K562 (cell line): Measurements from ENCODE around the gene RHOXF2B. TPM values are rescaled to one million over a fixed set of nuclear protein-coding genes. Genes with fewer than 3 reads are reported as not detected.

Experiments used
- ATAC-seq: fragments of 200-7000 bp; cut with Tn5 transposase; 3 replicates; pipeline ENCODE4 v1.9.1; 2020; ENCODE audit warnings: moderate library complexity
- BruUV-seq: library from RNA; stranded (reverse); fragments of 400-500 nt; replicated peaks from 2 replicates; lab custom pipeline; 2021; lab: Mats Ljungman, UMichigan
- CTCF ChIA-PET: fragments of 300-600 bp; formaldehyde crosslinking; extraction: SDS; loops from one replicate; lab custom pipeline; 2021; ENCODE audit warnings: low intra/inter-chr PET ratio; lab: Yijun Ruan, JAX
- POLR2A ChIA-PET: fragments of 300-600, 350-650 bp; sonication (Branson Sonifier 250); formaldehyde crosslinking; extraction: SDS; loops from one replicate; lab custom pipeline; 2021; ENCODE audit warnings: antibody characterized with exemption, inconsistent platforms; lab: Yijun Ruan, JAX
- DNase-seq, 4 experiments: peaks; one replicate each; pipeline versions ENCODE4 v3.0.0 to v3.0.0-alpha.2; 2011 to 2018; ENCODE audit warnings: low spot score in 3 of 4, mixed read lengths in 3 of 4; ENCODE audit errors: extremely low read depth in 1 of 4
- FAIRE-seq: peaks from 2 replicates; lab custom pipeline; 2011; peaks lifted over from hg19 to GRCh38; lab: Jason Lieb, UNC
- H2AFZ ChIP-seq: 2 replicates; pipeline ENCODE4 v1.6.0; 2011; ENCODE audit warnings: low read depth, low read length, control low read depth, inconsistent platforms
- H3K27ac ChIP-seq: fragments of 200-600 bp; 3 replicates; pipeline ENCODE4 v1.8.0; 2011; ENCODE audit warnings: low read depth, mild to moderate bottlenecking, control low read depth, inconsistent platforms, low read length, moderate library complexity, mixed read lengths; ENCODE audit errors: extremely low read depth
- H3K27me3 ChIP-seq, 2 experiments: fragments of 300-600 bp in 1 of 2; 2 replicates in 1 of 2; 3 replicates in 1 of 2; pipeline versions ENCODE4 v1.6.0 to v1.8.0; 2011; ENCODE audit warnings: inconsistent platforms in 2 of 2, low read length in 2 of 2, mild to moderate bottlenecking in 1 of 2, mixed read lengths in 1 of 2, moderate library complexity in 1 of 2; ENCODE audit not compliant: control insufficient read depth in 2 of 2, insufficient read depth in 2 of 2
- H3K36me3 ChIP-seq: fragments of 300-600 bp; 3 replicates; pipeline ENCODE4 v1.8.0; 2011; ENCODE audit warnings: mild to moderate bottlenecking, low read length, inconsistent platforms; ENCODE audit not compliant: control insufficient read depth, insufficient read depth
- H3K4me1 ChIP-seq, 2 experiments: fragments of 200-600 bp in 1 of 2; replicated peaks in 1 of 2; 2 replicates in 1 of 2; 3 replicates in 1 of 2; pipeline versions ENCODE4 v1.5.1 to v1.8.0; 2011; ENCODE audit warnings: inconsistent platforms in 2 of 2, low read length in 2 of 2, mild to moderate bottlenecking in 1 of 2, mixed read lengths in 1 of 2, moderate library complexity in 1 of 2; ENCODE audit not compliant: control insufficient read depth in 2 of 2, insufficient read depth in 2 of 2
- H3K4me2 ChIP-seq: 2 replicates; pipeline ENCODE4 v1.6.1; 2011; ENCODE audit warnings: low read length, control low read depth, inconsistent platforms, mixed read lengths; ENCODE audit not compliant: insufficient read depth
- H3K4me3 ChIP-seq: fragments of 200-600 bp; sonication (generic), shearing (Covaris generic); 2 replicates; pipeline ENCODE4 v1.5.1; 2016; ENCODE audit warnings: control low read depth, inconsistent platforms
- H3K79me2 ChIP-seq: fragments of 200-600 bp; 3 replicates; pipeline ENCODE4 v1.8.0; 2011; ENCODE audit warnings: low read length, inconsistent platforms; ENCODE audit not compliant: control insufficient read depth, insufficient read depth
- H3K9ac ChIP-seq, 2 experiments: 2 replicates each; pipeline versions ENCODE4 v1.6.0 to v1.6.1; 2011; ENCODE audit warnings: low read depth in 2 of 2, low read length in 2 of 2, control low read depth in 1 of 2, inconsistent platforms in 1 of 2, mild to moderate bottlenecking in 1 of 2, mixed read lengths in 1 of 2; ENCODE audit not compliant: insufficient read depth in 1 of 2
- H3K9me1 ChIP-seq: one replicate; pipeline ENCODE4 v1.6.0; 2011; ENCODE audit warnings: inconsistent platforms, mild to moderate bottlenecking, low read length, moderate library complexity; ENCODE audit not compliant: control insufficient read depth, insufficient read depth
- H3K9me3 ChIP-seq: replicated peaks from 2 replicates; pipeline ENCODE4 v1.5.1; 2011; ENCODE audit warnings: low read depth, low read length, inconsistent platforms; ENCODE audit not compliant: control insufficient read depth, insufficient read depth
- H4K20me1 ChIP-seq: replicated peaks from 2 replicates; pipeline ENCODE4 v1.6.1; 2011; ENCODE audit warnings: low read length, inconsistent platforms, mixed read lengths; ENCODE audit not compliant: control insufficient read depth, insufficient read depth
- CAMTA2 ChIP-seq: fragments of 250-450 bp; sonication (Bioruptor Pico); conservative IDR thresholded peaks from 2 replicates; pipeline ENCODE4 v1.5.1; 2022
- CREB3 ChIP-seq: fragments of 450-650 bp; conservative IDR thresholded peaks from 2 replicates; pipeline ENCODE4 v1.6.1; 2016; ENCODE audit warnings: missing genetic modification characterization, low read depth, mild to moderate bottlenecking, missing compliant biosample characterization, moderate library complexity
- FOXJ3 ChIP-seq: sonication (generic); formaldehyde crosslinking; IDR thresholded peaks from 2 replicates; pipeline ENCODE4 v1.4.0; 2020; ENCODE audit warnings: mild to moderate bottlenecking, missing genetic modification reagents
- HSF4 ChIP-seq: fragments of 250-450 bp; sonication (Bioruptor Pico); IDR thresholded peaks from 2 replicates; pipeline ENCODE4 v2.1.2; 2022; ENCODE audit warnings: mild to moderate bottlenecking, moderate library complexity, borderline replicate concordance
- ZNF324 ChIP-seq: fragments of 250-450 bp; sonication (Bioruptor Pico); IDR thresholded peaks from 2 replicates; pipeline ENCODE4 v1.4.0; 2020; ENCODE audit warnings: mild to moderate bottlenecking
- WGBS: fragments of 100-300 bp; shearing (Covaris generic); methylation state at CpG from one replicate; pipeline ENCODE4 v1.1.6; 2016; ENCODE audit warnings: low coverage, mixed read lengths; ENCODE audit not compliant: insufficient coverage; ENCODE audit errors: missing lambda C conversion rate; 5-methylcytosine and 5-hydroxymethylcytosine counted together
- in situ Hi-C: fragments of 300-500 bp; cut with MboI; formaldehyde crosslinking; loops from 4 replicates; pipeline ENCODE4 v1.15.0; 2018; ENCODE audit warnings: inconsistent platforms, mixed read lengths
- intact Hi-C: fragments of 100-400 bp; cut with micrococcal nuclease; formaldehyde crosslinking; loops from 2 replicates; pipeline ENCODE4 v1.14.2; 2022
- polyA plus RNA-seq, 8 experiments: library from polyadenylated mRNA; depleted of rRNA in 4 of 8; stranded (reverse) in 5 of 8; unstranded in 3 of 8; fragments of >200 nt; fragmentation: Nextera tagmentation in 2 of 8; fragmentation: Illumina TruSeq in 1 of 8; extraction: Ambion mirVana in 2 of 8; extraction: Trizol in 1 of 8; gene quantifications; 2 replicates each; pipeline versions ENCODE4 v1.2.1 to v1.2.3, GENCODE V29; 2011 to 2014; ENCODE audit warnings: inconsistent platforms in 1 of 8, missing spikeins in 1 of 8
- total RNA-seq, 7 experiments: library from RNA; depleted of rRNA in 6 of 7; stranded (reverse); fragments of >200 nt in 6 of 7; fragmentation: Illumina TruSeq in 2 of 7; extraction: Trizol in 2 of 7; gene quantifications; 2 replicates each; pipeline versions ENCODE4 v1.2.1 to v1.2.3, GENCODE V29; 2011 to 2021; ENCODE audit warnings: low replicate concordance in 1 of 7

Gene RHOXF2B
- total and polyA plus RNA-seq, 9 of the 15 experiments (the other 6 are each of a cell fraction or from before 2014, with no cell fraction given): 0.79 to 4.3 (median 2.2) TPM

GRCh38 chrX:120125444-120125843, 48.0 kb upstream of the RHOXF2B start:
- TF ChIP-seq ZNF324 (no peak), FOXJ3 (CRISPR knock-in tag) (no peak), HSF4 (CRISPR knock-in tag) (no peak), CREB3 (0 out of 2 replicates have a peak, but pooled peaks have one; percentile 40), CAMTA2 (CRISPR knock-in tag) (no peak)
- TF ChIP-seq, all 486 proteins: peak for 1
- Histone ChIP-seq H3K4me3 (no peak overlapping the region), H3K4me2 (peak overlapping the region; percentile 25; the same call in 1 of the 2 replicates), H3K9me3 (no peaks in the 10 kb centered on the region; the same call in 1 of the 2 replicates), H3K27me3 (no peaks in the 10 kb centered on the region), H3K27ac (no peak overlapping the region), H2AFZ (peak overlapping the region; percentile 4; the same call in 1 of the 2 replicates), H3K36me3 (no peaks in the 10 kb centered on the region), H3K79me2 (no peaks in the 10 kb centered on the region), H4K20me1 (no peaks in the 10 kb centered on the region), H3K4me1 (no peaks in the 10 kb centered on the region; a peak in 2 of 5 replicates), H3K9me1 (no peaks in the 10 kb centered on the region), H3K9ac (peak overlapping the region in 1 of 2 experiments; percentile 61; a peak in 1 of 4 replicates)
- ChIA-PET POLR2A (interaction anchor here (1.9 kb wide), 1 partner anchor 14 kb away, joined by 6 read pairs; no protein-coding TSS in a partner anchor), CTCF (no interaction called here)
- ATAC-seq (peak; percentile 45), FAIRE-seq (no peak), DNase-seq (no peak)
- intact Hi-C loops (no loop called here), in situ Hi-C loops (no loop called here)
- 50% methylated on average over 1 of the region's 3 CpGs for WGBS
- no TSS peak for BruUV-seq
